Prostate gland (tissue), 2 donors: ENCODE results near the gene SERBP1. TPM values are rescaled to one million over a fixed set of nuclear protein-coding genes. Genes with fewer than 3 reads are reported as not detected.
"Not testable (repeated sequence)": the region's sequence is repeated elsewhere in the genome, so short reads cannot be mapped to it uniquely, and the experiment has no call there.

ENCODE experiments used
- DNase-seq: peaks from one replicate; pipeline ENCODE4 v3.0.0-alpha.2; 2019; ENCODE audit warnings: low spot score
- H3K27ac ChIP-seq, 2 donors: fragments of 200-600 bp; sonication (generic); 2 replicates each; pipeline ENCODE4 v1.5.1; 2017 to 2019
- H3K27me3 ChIP-seq: fragments of 200-600 bp; sonication (generic); replicated peaks from 2 replicates; pipeline ENCODE4 v1.5.1; 2019; ENCODE audit not compliant: insufficient read depth
- H3K36me3 ChIP-seq, 2 donors: fragments of 200-600 bp; sonication (generic); 1 replicate in 1 of 2; 2 replicates in 1 of 2; pipeline versions ENCODE4 v1.5.1 to v1.8.1; 2017 to 2019
- H3K4me1 ChIP-seq: fragments of 200-600 bp; sonication (generic); replicated peaks from 2 replicates; pipeline ENCODE4 v1.5.1; 2019
- H3K4me3 ChIP-seq, 2 donors: fragments of 200-600 bp; sonication (generic); 2 replicates each; pipeline ENCODE4 v1.5.1; 2017 to 2019
- H3K9me3 ChIP-seq: fragments of 200-600 bp; sonication (generic); 2 replicates; pipeline ENCODE4 v1.5.1; 2017
- POLR2A ChIP-seq: fragments of 450-650 bp; IDR thresholded peaks from one replicate; pipeline ENCODE4 v1.6.1; 2016; ENCODE audit warnings: antibody characterized with exemption, mild to moderate bottlenecking
- POLR2AphosphoS5 ChIP-seq: sonication (generic); formaldehyde crosslinking; IDR thresholded peaks from one replicate; pipeline ENCODE4 v1.6.1; 2017; ENCODE audit warnings: antibody characterized with exemption
- WGBS: methylation state at CpG from one replicate; pipeline ENCODE4 v1.1.5; 2018; 5-methylcytosine and 5-hydroxymethylcytosine counted together
- intact Hi-C: fragments of 100-400 bp; cut with DNase I; formaldehyde crosslinking; loops from one replicate; pipeline ENCODE4 v1.14.2; 2022
- total RNA-seq, 2 donors: library from RNA; depleted of rRNA; stranded (reverse); fragments of >200 nt; gene quantifications; one replicate each; pipeline ENCODE4 v1.1.0, GENCODE V29; 2016
- TF ChIP-seq, protein P1 (sequence below), 4 experiments: fragments of 200-600 bp in 2 of 4; fragments of 450-650 bp in 2 of 4; sonication (generic) in 2 of 4; IDR thresholded peaks; 1 replicate in 3 of 4; 2 replicates in 1 of 4; pipeline ENCODE4 v1.5.1; 2016 to 2019; ENCODE audit warnings: antibody characterized with exemption in 4 of 4, mild to moderate bottlenecking in 2 of 4, moderate library complexity in 2 of 4

The SERBP1 gene
- total RNA-seq, 2 donors from 2014 or later = 155 to 169 TPM

GRCh38 chr1:67405473-67406245 lies 24.5 kb downstream of the SERBP1 start:
- Histone ChIP-seq H3K27ac (no peak overlapping the region), H3K4me3 (no peak overlapping the region), H3K27me3 (no peaks in the 10 kb centered on the region), H3K36me3 (no peaks in the 10 kb centered on the region), H3K4me1 (no peaks in the 10 kb centered on the region), H3K9me3 (no peaks in the 10 kb centered on the region)
- intact Hi-C loops = no loop called here
- TF ChIP-seq, protein P1, sequence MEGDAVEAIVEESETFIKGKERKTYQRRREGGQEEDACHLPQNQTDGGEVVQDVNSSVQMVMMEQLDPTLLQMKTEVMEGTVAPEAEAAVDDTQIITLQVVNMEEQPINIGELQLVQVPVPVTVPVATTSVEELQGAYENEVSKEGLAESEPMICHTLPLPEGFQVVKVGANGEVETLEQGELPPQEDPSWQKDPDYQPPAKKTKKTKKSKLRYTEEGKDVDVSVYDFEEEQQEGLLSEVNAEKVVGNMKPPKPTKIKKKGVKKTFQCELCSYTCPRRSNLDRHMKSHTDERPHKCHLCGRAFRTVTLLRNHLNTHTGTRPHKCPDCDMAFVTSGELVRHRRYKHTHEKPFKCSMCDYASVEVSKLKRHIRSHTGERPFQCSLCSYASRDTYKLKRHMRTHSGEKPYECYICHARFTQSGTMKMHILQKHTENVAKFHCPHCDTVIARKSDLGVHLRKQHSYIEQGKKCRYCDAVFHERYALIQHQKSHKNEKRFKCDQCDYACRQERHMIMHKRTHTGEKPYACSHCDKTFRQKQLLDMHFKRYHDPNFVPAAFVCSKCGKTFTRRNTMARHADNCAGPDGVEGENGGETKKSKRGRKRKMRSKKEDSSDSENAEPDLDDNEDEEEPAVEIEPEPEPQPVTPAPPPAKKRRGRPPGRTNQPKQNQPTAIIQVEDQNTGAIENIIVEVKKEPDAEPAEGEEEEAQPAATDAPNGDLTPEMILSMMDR (IDR thresholded peaks at IDR 0.05) = no peak
- TF ChIP-seq POLR2A = no peak
- TF ChIP-seq POLR2AphosphoS5 = no peak
- no peak for DNase-seq
- 45% methylated on average over 3 of the region's 3 CpGs for whole genome bisulfite sequencing

DNA sequence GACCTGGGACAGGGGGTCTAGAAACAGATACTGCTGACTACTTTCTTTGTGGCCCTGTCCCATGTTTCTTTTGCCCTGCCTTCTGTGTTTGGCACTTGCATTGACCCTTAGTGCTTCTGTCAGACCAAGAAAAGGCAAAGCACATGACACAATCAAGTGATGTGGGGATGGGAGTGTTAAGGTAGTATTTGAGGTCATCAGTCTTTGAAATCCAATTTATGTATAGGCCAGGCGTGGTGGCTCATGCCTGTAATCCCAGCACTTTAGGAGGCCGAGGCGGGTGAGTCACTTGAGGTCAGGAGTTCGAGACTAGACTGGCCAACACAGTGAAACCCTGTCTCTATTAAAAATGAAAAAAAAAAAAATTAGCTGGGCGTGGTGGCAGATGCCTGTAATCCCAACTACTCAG lies 26.0 kb downstream of the SERBP1 start:
- Histone ChIP-seq H3K4me1 (no peaks in the 10 kb centered on the region), H3K36me3 (no peaks in the 10 kb centered on the region), H3K4me3 (no peak overlapping the region), H3K27me3 (no peaks in the 10 kb centered on the region), H3K27ac (no peak overlapping the region), H3K9me3 (no peaks in the 10 kb centered on the region)
- intact Hi-C loops = no loop called here
- TF ChIP-seq, protein P1 (IDR thresholded peaks at IDR 0.05) = no peak
- TF ChIP-seq POLR2AphosphoS5 (no peak), POLR2A (no peak)
- WGBS = 79% methylated on average over 5 of the region's 5 CpGs
- DNase-seq = no peak

- Histone ChIP-seq H3K27ac (no peak overlapping the region), H3K36me3 (no peaks in the 10 kb centered on the region), H3K27me3 (no peaks in the 10 kb centered on the region), H3K4me3 (no peak overlapping the region), H3K4me1 (no peaks in the 10 kb centered on the region), H3K9me3 (no peaks in the 10 kb centered on the region)
- intact Hi-C loops = no loop called here
- no peak for DNase-seq
- 94% methylated on average over 6 of the region's 6 CpGs for WGBS
- TF ChIP-seq, protein P1 (IDR thresholded peaks at IDR 0.05) = no peak
- TF ChIP-seq POLR2AphosphoS5 = no peak
Observed at GRCh38 chr1:67401443-67401842, 28.8 kb downstream of the SERBP1 start.

- intact Hi-C loops, H3K4me3 ChIP-seq, H3K9me3 ChIP-seq, DNase-seq, H3K36me3 ChIP-seq, H3K27me3 ChIP-seq, H3K27ac ChIP-seq, H3K4me1 ChIP-seq: not testable (repeated sequence)
- 91% methylated on average over 12 of the region's 12 CpGs for whole genome bisulfite sequencing
Observed at GRCh38 chr1:67400029-67400786, 30.0 kb downstream of the SERBP1 start.

DNA sequence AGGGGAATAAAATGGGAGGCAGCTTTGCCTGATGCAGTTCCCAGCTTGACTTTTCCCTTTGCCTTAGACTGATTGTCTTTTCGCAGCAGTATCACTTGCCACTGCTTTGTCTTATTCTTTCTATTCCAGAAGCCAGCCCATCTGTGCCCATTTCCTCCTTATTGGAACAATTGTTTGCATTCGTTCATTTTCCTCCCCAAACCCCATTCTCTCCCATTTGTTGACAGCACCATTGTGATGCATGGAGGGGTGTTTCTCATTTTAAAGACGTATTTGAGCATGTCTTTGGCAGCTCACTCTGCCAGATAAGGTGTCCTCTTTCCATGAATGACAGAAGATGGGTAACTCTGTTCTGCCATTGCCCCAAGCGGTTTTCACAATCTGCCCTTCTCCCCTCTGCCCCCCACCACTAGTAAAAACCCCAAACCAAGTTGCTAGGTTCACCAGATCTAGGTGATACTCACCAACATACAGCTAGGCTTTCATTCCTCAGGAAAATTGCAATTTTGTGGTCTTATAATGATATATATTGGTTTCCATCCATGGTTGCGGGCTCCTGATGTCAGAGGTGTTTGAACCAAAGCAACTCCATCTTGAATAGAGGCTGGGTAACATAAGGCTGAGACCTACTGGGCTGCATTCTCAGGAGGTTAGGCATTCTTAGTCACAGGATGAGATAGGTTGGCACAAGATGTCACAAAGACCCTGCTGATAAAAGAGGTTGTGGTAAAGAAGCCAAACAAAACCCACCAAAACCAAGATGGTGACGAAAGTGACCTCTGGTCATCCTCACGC lies 30.8 kb downstream of the SERBP1 start:
- no peaks in the 10 kb centered on the region for H3K9me3 ChIP-seq
- no peaks in the 10 kb centered on the region for H3K27me3 ChIP-seq
- no peak for DNase-seq
- intact Hi-C loops = no loop called here
- no peak overlapping the region for H3K4me3 ChIP-seq
- no peak overlapping the region for H3K27ac ChIP-seq
- H3K4me1 ChIP-seq = no peaks in the 10 kb centered on the region
- 82% methylated on average over 7 of the region's 7 CpGs for WGBS
- TF ChIP-seq POLR2AphosphoS5 (no peak), POLR2A (no peak)
- TF ChIP-seq, protein P1 (IDR thresholded peaks at IDR 0.05) = no peak
- no peaks in the 10 kb centered on the region for H3K36me3 ChIP-seq
